Forelimb muscle (tissue), 1 donor: ENCODE measurements around the gene CCDC9. TPM values are rescaled to one million over a fixed set of nuclear protein-coding genes. Genes with fewer than 3 reads are reported as not detected.
"Not testable (repeated sequence)": the region's sequence is repeated elsewhere in the genome, so short reads cannot be mapped to it uniquely, and the experiment has no call there.

ENCODE experiments used
- DNase-seq: peaks from one replicate; pipeline ENCODE4 v3.0.0-alpha.2; 2013; ENCODE audit warnings: low read depth
- polyA plus RNA-seq: library from polyadenylated mRNA; unstranded; fragments of 120-200 nt; gene quantifications from one replicate; pipeline ENCODE4 v1.2.1, GENCODE V29; 2013; ENCODE audit not compliant: insufficient read length

Gene CCDC9
- polyA plus RNA-seq, 1 donor = 23.8 TPM

- no peak for DNase-seq
Observed at GRCh38 chr19:47232422-47233211, 23.7 kb upstream of the CCDC9 start.

- no peak for DNase-seq
Observed at GRCh38 chr19:47236072-47236675, 20.2 kb upstream of the CCDC9 start.

- no peak for DNase-seq
Observed at GRCh38 chr19:47239152-47239551, 17.2 kb upstream of the CCDC9 start.

DNA sequence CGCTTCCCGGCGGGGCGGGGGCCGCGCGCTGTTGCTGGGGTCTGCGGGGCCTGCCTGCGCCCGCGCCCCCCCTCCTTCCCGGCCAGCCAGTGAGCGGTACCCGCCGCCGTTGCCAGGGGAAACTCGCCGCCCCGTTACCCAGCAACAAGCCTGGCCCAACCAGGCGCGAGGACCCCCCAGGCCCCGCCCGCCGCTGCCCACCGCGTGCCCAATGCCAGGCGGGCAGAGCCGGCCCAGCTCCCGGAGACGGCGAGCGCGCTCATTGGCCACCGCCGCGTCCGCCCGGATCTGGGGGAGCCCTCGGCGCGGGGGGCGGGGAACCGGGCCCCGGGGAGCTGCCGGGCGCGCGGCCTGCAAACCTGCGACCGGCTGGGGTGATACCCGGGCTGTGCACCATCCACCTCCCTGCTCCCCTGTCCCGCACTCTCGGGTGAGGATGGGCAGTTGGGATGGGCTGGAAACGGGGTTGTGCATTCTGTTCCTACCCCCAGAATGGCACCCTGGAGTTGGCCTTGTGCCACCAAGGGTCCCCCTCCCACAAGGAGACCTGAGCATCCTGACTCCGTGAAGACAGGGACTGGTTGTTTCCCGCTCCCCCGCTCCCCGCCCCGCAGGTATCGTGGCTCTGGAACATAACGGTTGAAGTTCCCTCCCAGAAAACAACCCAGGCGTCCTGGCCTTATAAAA is 16.6 kb upstream of the CCDC9 start:
- no peak for DNase-seq

GRCh38 chr19:47240556-47240955 is 15.8 kb upstream of the CCDC9 start:
- no peak for DNase-seq

DNA sequence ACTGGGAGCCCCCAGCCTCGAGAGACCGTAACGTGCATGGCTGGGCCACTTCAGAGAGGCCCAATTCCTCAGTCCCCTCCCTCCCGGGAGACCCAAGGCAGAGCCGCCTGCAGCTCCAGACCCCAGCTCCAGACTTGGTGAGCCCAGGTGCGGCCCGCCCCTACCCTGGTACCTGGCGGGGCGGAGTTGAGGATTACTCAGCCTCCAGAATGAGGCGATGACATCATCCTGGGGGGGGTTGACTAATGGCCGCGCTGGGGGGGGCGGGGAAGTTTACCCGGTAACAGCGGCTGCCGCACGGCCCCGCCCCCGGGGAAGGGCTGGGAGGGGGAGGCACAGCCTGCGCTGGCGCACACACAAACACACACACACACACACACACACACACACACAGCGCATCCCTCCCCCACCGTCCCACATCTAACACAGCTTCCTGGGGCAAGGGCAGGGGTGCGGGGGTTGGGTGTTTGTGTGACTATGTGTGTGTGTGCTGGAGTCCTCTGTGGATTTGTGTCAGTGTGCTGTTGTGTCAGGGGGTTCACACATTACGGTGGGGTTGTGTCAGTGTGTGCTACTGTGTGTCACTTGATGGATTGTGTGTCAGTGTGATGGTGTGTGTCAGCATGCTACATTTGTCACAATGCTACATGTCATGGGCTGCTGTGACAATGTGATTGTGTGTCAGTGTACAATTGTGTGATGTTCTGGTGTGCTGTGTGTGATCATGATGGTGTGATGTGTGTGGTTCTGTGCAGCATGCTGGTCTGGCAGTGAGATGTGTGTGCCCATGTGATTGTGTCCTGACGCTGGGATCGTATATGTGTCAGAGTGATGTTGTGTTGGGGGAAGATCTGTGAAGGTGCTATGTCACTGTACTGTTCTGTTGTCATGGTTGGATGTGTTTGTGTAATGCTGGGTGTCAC is 15.1 kb upstream of the CCDC9 start:
- no peak for DNase-seq

GRCh38 chr19:47241919-47242577 is 14.3 kb upstream of the CCDC9 start:
- no peak for DNase-seq

GRCh38 chr19:47243364-47243775 is 13.0 kb upstream of the CCDC9 start:
- DNase-seq = no peak

- peak; percentile 85 for DNase-seq
Observed at GRCh38 chr19:47243776-47244547, 12.4 kb upstream of the CCDC9 start.

DNA sequence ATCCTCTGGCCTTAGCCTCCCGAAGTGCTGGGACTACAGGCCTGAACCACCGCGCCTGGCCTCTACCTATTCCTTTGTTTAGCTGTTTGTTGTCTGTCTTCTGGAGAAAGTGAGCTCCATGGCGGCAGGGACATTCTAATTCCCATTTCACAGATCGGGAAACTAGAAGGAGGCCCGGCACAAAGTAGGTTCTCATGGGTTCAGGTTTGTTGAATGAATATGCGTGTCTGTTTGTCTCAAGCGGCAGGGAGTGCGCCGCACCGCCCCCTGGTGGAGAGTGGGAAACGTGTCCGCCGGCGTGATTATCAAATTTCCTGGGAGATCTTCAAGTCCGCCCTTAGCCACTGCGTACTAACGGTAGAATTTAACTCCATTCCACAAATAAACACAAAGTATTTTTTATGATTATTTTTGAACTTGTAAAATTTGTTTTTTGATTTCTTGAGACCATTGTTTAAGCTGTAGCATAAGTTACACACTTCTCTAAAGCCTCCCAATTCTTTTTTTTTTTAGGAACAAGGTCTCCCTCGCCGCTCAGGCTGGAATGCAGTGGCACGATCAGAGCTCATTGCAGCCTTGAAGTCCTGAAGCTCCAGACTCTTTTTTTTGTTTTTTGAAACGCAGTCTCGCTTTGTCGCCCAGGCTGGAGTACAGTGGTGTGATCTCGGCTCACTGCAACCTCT is 8.9 kb upstream of the CCDC9 start:
- DNase-seq = no peak

DNA sequence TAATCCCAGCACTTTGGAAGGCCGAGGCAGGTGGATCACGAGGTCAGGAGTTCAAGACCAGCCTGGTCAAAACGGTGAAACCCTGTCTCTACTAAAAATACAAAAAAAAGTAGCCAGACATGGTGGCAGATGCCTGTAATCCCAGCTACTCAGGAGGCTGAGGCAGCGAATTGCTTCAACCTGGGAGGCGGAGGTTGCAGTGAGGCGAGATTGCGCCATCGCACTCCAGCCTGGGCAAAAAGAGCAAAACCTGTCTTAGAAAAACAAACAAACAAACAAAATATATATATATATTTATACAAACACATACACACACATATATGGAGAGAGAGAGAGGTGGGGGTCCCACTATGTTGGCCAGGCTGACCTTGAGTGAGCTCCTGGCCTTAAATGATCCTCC is 3.3 kb upstream of the CCDC9 start:
- not testable (repeated sequence) for DNase-seq

GRCh38 chr19:47253467-47253881 is 2.9 kb upstream of the CCDC9 start:
- DNase-seq = no peak

GRCh38 chr19:47253970-47254369 is 2.4 kb upstream of the CCDC9 start:
- no peak for DNase-seq

DNA sequence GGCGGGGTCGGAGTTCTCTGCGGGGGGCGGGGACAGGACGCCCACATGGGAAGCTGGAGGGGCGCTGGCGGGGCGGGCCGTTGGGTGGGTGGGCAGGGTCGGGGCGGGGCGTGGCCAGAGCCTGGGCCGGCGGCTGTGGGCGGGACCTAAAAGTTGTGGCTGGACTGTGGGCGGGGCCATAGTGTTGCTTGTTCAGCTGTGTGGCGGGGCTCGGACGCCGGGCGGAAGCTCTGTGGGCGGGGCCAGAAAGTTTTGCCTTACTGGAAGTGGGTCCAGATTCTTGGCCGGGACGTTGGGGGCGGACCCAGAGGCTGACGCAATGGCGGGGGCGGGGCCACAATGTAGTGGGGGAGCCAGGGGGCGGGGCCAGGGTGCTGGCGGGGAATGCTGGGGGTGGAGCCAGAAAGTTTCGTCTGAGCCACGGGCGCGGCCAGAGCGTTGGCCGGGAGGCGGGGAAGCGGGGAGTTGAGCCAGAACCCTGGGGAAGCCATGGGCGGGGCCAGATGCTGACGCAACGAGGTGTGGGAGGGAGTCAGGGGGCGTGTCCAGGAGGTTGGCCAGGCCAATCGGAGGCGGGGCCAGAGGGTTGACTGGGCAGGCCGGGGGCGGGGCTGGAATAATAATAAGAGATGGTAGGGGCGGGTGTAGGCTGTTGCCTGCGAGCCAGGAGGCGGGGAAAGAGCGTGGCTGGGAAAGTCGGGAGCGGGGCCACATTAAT is 527 bp downstream of the CCDC9 start:
- peak; percentile 91 for DNase-seq

GRCh38 chr19:47257411-47258169 is 1.3 kb downstream of the CCDC9 start:
- no peak for DNase-seq

DNA sequence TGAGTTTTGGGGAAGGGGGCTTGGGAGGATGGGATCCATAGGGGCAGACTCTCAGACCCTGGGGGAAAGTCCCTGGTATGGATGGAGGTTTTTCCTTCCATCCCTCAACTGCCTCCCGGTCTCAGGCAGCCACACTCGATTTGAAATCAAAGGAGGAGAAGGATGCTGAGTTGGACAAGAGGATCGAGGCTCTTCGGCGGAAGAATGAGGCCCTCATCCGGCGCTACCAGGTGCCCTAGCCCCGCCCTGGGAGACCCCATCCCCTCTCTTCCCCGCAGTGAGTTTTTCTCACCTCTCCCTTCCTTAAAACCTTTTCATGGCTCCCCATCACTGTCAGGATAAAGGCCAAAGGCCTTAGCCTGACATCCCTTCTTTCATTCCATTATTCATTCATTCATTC is 2.1 kb downstream of the CCDC9 start:
- no peak for DNase-seq

DNA sequence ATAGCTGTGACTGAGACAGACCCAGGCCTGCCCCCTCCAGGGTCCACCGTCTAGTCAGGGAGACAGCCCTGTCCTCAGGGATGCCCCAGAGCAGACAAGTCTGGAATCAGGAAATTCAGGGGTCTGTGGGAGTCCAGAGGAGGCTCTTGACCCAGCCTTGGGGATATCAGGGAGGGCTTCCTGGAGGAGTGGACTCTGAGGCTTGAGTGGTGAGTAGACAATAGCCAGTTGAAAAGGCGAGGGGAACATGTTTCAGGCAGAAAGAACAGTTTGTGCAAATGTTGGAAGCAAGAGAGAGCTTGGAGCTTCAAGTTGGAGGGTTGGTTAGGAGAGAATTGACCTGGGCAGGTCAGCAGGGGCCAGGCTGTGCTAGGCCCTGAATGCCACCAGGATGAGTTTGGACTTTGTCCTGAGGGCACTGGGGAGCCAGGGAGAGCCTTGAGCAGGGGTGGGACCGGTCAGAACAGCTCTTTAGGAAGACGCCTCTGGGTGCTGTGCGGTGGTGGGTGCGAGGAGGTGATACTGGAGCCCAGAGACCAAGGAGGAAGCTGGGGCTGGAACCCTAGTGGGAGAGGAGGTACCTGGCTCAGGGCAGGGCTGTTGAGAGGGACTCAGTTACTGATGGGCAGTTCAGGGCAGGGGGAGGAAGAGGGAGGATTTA is 2.7 kb downstream of the CCDC9 start:
- DNase-seq = no peak

DNA sequence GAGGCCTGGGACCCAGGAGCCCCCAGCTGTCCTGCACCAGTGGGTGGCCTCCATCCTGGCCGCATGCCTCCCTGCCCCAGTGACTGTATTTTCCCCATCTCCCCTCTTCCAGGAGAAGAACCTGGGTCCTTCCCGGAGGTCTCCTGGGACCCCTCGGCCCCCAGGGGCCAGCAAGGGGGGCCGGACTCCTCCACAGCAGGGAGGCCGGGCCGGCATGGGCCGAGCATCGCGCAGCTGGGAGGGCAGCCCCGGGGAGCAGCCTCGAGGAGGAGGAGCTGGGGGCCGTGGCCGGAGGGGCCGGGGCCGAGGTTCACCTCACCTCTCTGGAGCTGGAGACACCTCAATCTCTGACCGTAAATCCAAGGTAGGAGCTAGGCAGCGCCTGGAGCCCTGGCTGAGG is 4.2 kb downstream of the CCDC9 start:
- no peak for DNase-seq
